Natural killer cell (primary cell): ENCODE data around the gene B3GNT4. TPM values are rescaled to one million over a fixed set of nuclear protein-coding genes. Genes with fewer than 3 reads are reported as not detected.
A peak's percentile ranks its signal among the peaks of the same experiment; 100 is the strongest.

Experiments
- ATAC-seq, 3 donors: fragments of 150-1000 bp in 2 of 3; fragments of 200-7000 bp in 1 of 3; cut with Tn5 transposase; 1 replicate in 1 of 3; 2 replicates in 2 of 3; pipeline ENCODE4 v1.10.0; 2021; ENCODE audit warnings: mild to moderate bottlenecking in 2 of 3, moderate library complexity in 2 of 3
- DNase-seq, 2 donors: peaks; one replicate each; pipeline versions ENCODE4 v3.0.0 to v3.0.0-alpha.2; 2013 to 2021; ENCODE audit warnings: mixed read lengths in 1 of 2
- H3K27ac ChIP-seq: one replicate; pipeline ENCODE4 v1.5.1; 2013; ENCODE audit warnings: mild to moderate bottlenecking, low read length
- H3K27me3 ChIP-seq: one replicate; pipeline ENCODE4 v1.6.1; 2013; ENCODE audit warnings: low read length; ENCODE audit not compliant: control insufficient read depth, insufficient read depth
- H3K36me3 ChIP-seq: one replicate; pipeline ENCODE4 v1.6.1; 2013; ENCODE audit warnings: low read length; ENCODE audit not compliant: control insufficient read depth, insufficient read depth
- H3K4me1 ChIP-seq: one replicate; pipeline ENCODE4 v1.6.1; 2013; ENCODE audit warnings: low read length; ENCODE audit not compliant: control insufficient read depth, insufficient read depth
- H3K4me3 ChIP-seq: one replicate; pipeline ENCODE4 v1.5.1; 2013; ENCODE audit warnings: low read length
- H3K9me3 ChIP-seq: one replicate; pipeline ENCODE4 v1.6.1; 2013; ENCODE audit warnings: low read length; ENCODE audit not compliant: control insufficient read depth, insufficient read depth
- H3K27ac Mint-ChIP-seq, 2 donors: one replicate each; pipeline ENCODE4 v1.8.0; 2022; ENCODE audit warnings: mild to moderate bottlenecking in 2 of 2, mixed read lengths in 2 of 2, moderate library complexity in 1 of 2
- H3K27me3 Mint-ChIP-seq, 2 donors: one replicate each; pipeline ENCODE4 v1.8.0; 2022; ENCODE audit warnings: low read depth in 2 of 2, mixed read lengths in 2 of 2
- H3K36me3 Mint-ChIP-seq: one replicate; pipeline ENCODE4 v1.8.0; 2022; ENCODE audit warnings: mixed read lengths
- H3K4me1 Mint-ChIP-seq, 2 donors: one replicate each; pipeline ENCODE4 v1.8.0; 2022; ENCODE audit warnings: mixed read lengths in 2 of 2
- H3K4me3 Mint-ChIP-seq: one replicate; pipeline ENCODE4 v1.8.0; 2022; ENCODE audit warnings: mild to moderate bottlenecking, moderate library complexity, mixed read lengths
- H3K9me3 Mint-ChIP-seq, 2 donors: one replicate each; pipeline ENCODE4 v1.8.0; 2022; ENCODE audit warnings: mixed read lengths in 2 of 2
- WGBS: methylation state at CpG from one replicate; pipeline ENCODE4 v1.1.7; 2013; ENCODE audit warnings: missing lambda C conversion rate; ENCODE audit not compliant: insufficient coverage; 5-methylcytosine and 5-hydroxymethylcytosine counted together
- intact Hi-C: fragments of 100-400 bp; cut with micrococcal nuclease; formaldehyde crosslinking; loops from one replicate; pipeline ENCODE4 v1.14.2; 2022
- total RNA-seq, 4 donors: library from RNA; stranded (reverse); fragments of 120-200 nt in 1 of 4; gene quantifications; one replicate each; pipeline versions ENCODE4 v1.2.3 to v1.2.4, GENCODE V29; 2013 to 2022
- TF ChIP-seq, protein P1 (sequence below): fragments of 200-600 bp; IDR thresholded peaks from one replicate; pipeline ENCODE4 v1.8.0; 2022; ENCODE audit warnings: antibody characterized with exemption

B3GNT4 gene
- total RNA-seq, 3 donors from 2014 or later (not counting 1 experiment from before 2014, with no cell fraction given): 0.25 to 0.68 (median 0.34) TPM

- 73% methylated on average over 5 of the region's 5 CpGs for WGBS
- Histone ChIP-seq H3K4me3 (peak overlapping the region; percentile 4), H3K4me1 (peaks cover 32% of the 10 kb centered on the region), H3K27ac (peak overlapping the region; percentile 1), H3K9me3 (no peaks in the 10 kb centered on the region), H3K27me3 (no peaks in the 10 kb centered on the region), H3K36me3 (peaks cover 34% of the 10 kb centered on the region)
- H3K9me3 Mint-ChIP-seq: no peaks in the 10 kb centered on the region
- H3K4me1 Mint-ChIP-seq: peaks cover 31 to 37% of the 10 kb centered on the region in 2 donors
- intact Hi-C loops: loop anchor here (5.0 kb wide), 1 partner anchor 1541 kb away; the partner anchor contains the start of gene MLEC
- DNase-seq: no peak
- H3K27me3 Mint-ChIP-seq: no peaks in the 10 kb centered on the region
- peak overlapping the region; percentile 53 to 84 for H3K27ac Mint-ChIP-seq
- no peak for ATAC-seq
- peaks cover 8% of the 10 kb centered on the region for H3K36me3 Mint-ChIP-seq
- H3K4me3 Mint-ChIP-seq: peak overlapping the region; percentile 88
- TF ChIP-seq, protein P1, sequence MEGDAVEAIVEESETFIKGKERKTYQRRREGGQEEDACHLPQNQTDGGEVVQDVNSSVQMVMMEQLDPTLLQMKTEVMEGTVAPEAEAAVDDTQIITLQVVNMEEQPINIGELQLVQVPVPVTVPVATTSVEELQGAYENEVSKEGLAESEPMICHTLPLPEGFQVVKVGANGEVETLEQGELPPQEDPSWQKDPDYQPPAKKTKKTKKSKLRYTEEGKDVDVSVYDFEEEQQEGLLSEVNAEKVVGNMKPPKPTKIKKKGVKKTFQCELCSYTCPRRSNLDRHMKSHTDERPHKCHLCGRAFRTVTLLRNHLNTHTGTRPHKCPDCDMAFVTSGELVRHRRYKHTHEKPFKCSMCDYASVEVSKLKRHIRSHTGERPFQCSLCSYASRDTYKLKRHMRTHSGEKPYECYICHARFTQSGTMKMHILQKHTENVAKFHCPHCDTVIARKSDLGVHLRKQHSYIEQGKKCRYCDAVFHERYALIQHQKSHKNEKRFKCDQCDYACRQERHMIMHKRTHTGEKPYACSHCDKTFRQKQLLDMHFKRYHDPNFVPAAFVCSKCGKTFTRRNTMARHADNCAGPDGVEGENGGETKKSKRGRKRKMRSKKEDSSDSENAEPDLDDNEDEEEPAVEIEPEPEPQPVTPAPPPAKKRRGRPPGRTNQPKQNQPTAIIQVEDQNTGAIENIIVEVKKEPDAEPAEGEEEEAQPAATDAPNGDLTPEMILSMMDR: no peak
These were observed 24.6 kb downstream of the B3GNT4 start for GRCh38 chr12:122228092-122228491.

- no peak for DNase-seq
- no peak overlapping the region for H3K4me3 ChIP-seq
- no peaks in the 10 kb centered on the region for H3K27me3 ChIP-seq
- peaks cover 48% of the 10 kb centered on the region for H3K36me3 ChIP-seq
- no peaks in the 10 kb centered on the region for H3K9me3 Mint-ChIP-seq
- no peaks in the 10 kb centered on the region for H3K9me3 ChIP-seq
- H3K4me1 ChIP-seq: peaks cover 20% of the 10 kb centered on the region
- H3K27ac Mint-ChIP-seq: no peak overlapping the region
- H3K4me3 Mint-ChIP-seq: no peak overlapping the region
- intact Hi-C loops: no loop called here
- no peaks in the 10 kb centered on the region for H3K27me3 Mint-ChIP-seq
- 74% methylated on average over 6 of the region's 6 CpGs for WGBS
- H3K36me3 Mint-ChIP-seq: peaks cover 14% of the 10 kb centered on the region
- H3K4me1 Mint-ChIP-seq: peaks cover 18 to 22% of the 10 kb centered on the region in 2 donors
- ATAC-seq: no peak
- no peak overlapping the region for H3K27ac ChIP-seq
- TF ChIP-seq, protein P1: no peak
These were observed 27.3 kb downstream of the B3GNT4 start for GRCh38 chr12:122230798-122231197.

GRCh38 chr12:122232691-122233090, 29.2 kb downstream of the B3GNT4 start:
- ATAC-seq: no peak
- peaks cover 7 to 8% of the 10 kb centered on the region in 2 donors for H3K4me1 Mint-ChIP-seq
- no peaks in the 10 kb centered on the region for H3K9me3 Mint-ChIP-seq
- peaks cover 14% of the 10 kb centered on the region for H3K36me3 Mint-ChIP-seq
- no peaks in the 10 kb centered on the region for H3K27me3 ChIP-seq
- TF ChIP-seq, protein P1: no peak
- whole genome bisulfite sequencing: 96% methylated on average over 6 of the region's 10 CpGs
- no peak overlapping the region for H3K27ac ChIP-seq
- H3K36me3 ChIP-seq: peaks cover 59% of the 10 kb centered on the region
- no peak overlapping the region for H3K27ac Mint-ChIP-seq
- peaks cover 6% of the 10 kb centered on the region for H3K4me1 ChIP-seq
- no peaks in the 10 kb centered on the region for H3K27me3 Mint-ChIP-seq
- no peak for DNase-seq
- H3K4me3 Mint-ChIP-seq: no peak overlapping the region
- no peak overlapping the region for H3K4me3 ChIP-seq
- intact Hi-C loops: no loop called here
- no peaks in the 10 kb centered on the region for H3K9me3 ChIP-seq

DNA sequence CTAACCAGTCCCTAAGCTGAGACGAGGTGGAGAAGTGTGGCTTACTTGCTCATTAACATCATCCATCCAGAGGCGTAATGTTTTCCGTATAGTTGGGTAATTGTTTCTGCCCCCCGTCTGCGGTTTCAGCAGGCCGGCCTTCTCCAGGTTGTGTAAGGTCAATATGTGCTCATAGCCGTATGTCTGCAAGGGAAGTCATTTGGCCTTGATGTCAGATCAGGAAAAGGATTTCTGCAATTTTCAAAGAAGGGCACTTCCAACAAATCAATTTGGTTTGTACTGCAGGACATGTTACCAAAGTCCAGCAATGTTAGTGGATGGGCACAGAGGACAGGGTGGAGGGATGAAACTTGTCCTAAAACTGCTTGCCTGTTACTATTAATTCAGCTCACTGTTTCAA, 32.2 kb downstream of the B3GNT4 start:
- H3K4me3 Mint-ChIP-seq: no peak overlapping the region
- no peak for ATAC-seq
- 82% methylated on average over 7 of the region's 7 CpGs for WGBS
- Histone ChIP-seq H3K27ac (no peak overlapping the region), H3K27me3 (no peaks in the 10 kb centered on the region), H3K4me1 (no peaks in the 10 kb centered on the region), H3K36me3 (peaks cover 58% of the 10 kb centered on the region), H3K4me3 (no peak overlapping the region), H3K9me3 (no peaks in the 10 kb centered on the region)
- intact Hi-C loops: no loop called here
- DNase-seq: no peak
- no peak overlapping the region for H3K27ac Mint-ChIP-seq
- H3K27me3 Mint-ChIP-seq: no peaks in the 10 kb centered on the region
- H3K4me1 Mint-ChIP-seq: no peaks in the 10 kb centered on the region
- H3K36me3 Mint-ChIP-seq: peaks cover 14% of the 10 kb centered on the region
- TF ChIP-seq, protein P1: no peak
- H3K9me3 Mint-ChIP-seq: no peaks in the 10 kb centered on the region
